HG03060 (cell line): ENCODE data around the gene PROB1.
"Not testable (repeated sequence)": the region's sequence is repeated elsewhere in the genome, so short reads cannot be mapped to it uniquely, and the experiment has no call there.

ENCODE experiments used
- ATAC-seq: cut with Tn5 transposase; IDR thresholded peaks from one replicate; pipeline ENCODE4 v1.9.1; 2021; ENCODE audit warnings: low read depth, moderate number of reproducible peaks; ENCODE audit not compliant: unreplicated experiment

The PROB1 gene

DNA sequence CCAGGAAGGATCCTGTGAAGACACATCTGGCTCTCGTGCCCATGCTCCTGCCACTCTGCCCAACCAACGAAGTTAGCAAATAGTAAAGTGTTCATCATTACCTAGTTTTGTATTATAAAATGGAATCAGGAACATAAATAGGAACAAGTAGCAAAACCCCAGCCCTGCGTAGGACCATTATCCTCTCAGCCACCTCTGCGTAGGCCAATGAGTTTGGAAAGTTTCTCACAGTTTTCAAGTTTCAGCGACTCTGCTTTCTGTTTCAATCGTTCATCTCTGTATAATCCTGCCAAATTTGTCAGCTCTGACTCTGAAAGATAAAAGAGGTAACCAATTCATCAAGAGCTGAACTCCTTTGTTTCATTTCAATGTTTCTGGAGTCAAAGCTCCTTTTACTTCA lies 19.1 kb upstream of the PROB1 start:
- ATAC-seq, result no peak

DNA sequence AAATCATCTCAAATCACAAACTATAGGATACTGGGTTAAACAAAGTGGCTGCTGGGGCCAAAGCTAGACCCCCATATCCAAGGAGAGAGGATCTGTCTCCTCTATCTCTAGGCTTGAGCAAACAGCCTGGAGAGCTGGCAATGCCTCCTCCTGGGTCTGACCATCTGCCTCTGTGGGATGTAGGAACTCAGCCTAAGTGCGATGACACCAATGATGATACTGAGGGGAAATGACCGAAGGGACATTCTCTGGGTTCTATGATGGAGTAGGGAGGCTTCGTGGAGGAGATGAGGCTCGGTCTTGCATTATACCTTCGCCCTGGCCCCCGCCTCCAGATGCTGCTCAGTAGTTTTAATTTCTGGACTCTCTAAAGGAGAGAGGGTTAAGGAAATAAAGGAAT lies 18.2 kb upstream of the PROB1 start:
- no peak for ATAC-seq

DNA sequence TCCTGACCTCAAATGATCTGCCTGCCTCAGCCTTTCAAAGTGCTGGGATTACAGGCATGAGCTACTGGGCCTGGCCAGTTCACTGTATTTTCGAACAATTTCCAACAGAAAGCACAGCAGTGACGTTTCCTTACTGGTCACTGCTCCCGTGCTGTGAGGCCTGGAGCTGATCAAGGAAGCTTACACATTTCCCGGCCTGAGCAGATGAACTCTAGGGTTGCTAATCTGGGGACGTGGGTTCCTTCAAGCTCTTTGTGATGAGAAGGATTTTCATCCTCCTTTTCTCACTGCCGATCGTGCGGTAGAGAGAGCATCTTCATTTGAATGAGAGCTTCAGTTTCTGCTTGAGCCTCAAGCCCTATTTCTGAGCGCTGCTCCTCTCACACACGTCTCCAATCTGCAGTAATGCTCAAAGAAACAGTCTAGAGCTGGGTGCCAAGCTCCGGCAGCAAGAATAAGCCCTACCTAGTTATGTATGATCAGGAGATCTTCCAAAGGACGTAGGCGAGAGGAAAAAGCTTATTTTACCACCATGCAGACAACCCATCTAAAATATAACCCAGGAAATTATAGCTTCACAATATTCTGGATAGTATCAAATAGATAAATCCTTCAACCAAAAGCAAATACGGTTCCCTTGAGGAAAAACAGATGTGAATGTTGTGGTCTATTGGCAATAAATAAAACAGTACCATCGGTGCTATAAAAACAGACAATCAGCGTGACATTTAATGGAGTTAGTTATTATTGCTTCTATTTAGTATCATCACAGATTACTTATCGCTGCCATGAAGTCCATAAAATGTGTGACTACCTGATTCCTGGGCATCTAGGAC lies 16.3 kb upstream of the PROB1 start:
- no peak for ATAC-seq

DNA sequence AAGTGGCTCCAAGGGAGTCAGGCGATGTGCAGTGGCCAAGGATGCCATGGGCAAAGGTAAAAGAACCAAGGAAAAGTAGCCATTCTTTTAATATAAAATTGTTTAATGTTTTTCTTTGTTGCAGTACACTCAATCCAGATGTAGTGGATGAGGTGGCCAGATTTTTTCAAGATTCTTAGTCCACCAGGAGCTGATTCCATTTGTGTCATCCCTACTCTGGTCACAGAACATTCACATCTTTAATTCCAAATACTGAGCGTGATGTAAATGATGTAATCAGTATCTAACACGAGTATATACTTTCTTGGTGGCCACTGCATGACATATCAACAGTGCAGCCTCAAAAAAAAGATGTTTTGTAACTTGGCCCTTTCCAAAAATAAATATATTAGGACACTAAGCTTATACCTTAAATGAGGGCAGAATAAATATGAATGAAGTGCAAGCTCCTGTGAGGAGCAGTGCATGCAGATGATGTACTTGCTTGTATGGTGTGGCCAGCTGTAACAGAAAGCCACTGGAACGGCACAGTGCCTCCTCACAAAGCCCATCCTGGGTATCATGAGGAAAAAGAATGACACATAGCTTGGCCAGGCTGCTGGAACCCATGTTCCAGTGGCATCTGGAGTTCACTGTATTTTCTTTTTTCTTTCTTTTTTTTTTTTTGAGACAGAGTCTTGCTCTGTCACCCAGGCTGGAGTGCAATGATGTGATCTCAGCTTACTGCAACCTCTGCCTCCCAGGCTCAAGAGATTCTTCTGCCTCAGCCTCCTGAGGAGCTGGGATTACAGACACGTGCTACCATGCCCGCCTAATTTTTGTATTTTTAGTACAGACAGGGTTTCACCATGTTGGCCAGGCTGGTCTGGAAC lies 15.5 kb upstream of the PROB1 start:
- no peak for ATAC-seq

DNA sequence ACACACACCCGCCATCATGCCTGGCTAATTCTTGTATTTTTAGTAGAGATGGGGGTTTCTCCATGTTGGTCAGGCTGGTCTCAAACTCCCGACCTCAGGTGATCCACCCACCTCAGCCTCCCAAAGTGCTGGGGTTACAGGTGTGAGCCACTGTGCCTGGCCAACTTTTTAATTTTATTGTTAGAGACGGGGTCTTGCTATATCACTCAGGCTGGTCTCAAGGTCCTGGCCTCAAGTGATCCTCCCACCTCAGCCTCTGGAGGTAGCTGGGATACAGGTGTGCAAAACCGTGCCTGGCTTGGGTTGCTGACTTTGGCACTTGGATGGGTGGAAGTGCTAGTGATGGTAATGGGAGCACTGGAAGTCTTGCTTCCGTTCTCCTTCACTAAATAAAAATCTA lies 14.2 kb upstream of the PROB1 start:
- not testable (repeated sequence) for ATAC-seq

DNA sequence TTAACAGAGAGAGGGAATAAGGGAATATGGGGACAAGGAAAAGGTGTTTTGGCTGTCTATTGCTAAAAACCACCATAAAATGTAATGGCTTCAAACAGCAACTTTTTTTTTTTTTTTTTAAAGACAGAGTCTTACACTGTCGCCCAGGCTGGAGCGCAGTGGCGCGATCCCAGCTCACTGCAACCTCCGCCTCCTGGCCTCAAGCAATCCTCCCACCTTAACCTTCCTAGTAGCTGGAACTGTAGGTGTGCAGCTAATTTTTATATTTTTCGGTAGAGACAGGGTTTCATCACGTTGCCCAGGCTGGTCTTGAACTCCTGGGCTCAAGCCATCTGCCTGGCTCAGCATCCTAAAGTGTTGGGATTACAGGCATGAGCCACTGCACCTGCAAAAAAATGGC lies 13.3 kb upstream of the PROB1 start:
- ATAC-seq, result no peak

DNA sequence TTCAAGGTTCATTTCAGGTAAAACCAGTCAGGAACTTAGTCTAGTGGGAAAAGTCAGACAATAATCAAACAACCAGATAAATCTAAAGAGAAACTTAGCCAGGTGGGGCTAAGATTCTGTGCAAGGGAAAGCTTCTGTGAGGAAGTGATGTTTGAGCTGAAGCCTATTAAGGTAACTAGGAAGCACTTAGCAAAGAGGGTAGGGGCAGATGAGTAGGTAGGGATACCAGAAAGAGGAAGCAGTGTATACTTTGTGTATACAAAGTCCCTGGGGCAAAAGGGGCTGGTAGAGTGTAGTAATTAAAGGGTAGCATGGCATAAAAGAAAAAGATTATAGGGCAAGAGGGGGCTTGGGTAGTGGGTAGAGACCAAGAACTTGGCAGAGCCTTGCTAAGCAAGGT lies 12.6 kb upstream of the PROB1 start:
- ATAC-seq, result no peak

DNA sequence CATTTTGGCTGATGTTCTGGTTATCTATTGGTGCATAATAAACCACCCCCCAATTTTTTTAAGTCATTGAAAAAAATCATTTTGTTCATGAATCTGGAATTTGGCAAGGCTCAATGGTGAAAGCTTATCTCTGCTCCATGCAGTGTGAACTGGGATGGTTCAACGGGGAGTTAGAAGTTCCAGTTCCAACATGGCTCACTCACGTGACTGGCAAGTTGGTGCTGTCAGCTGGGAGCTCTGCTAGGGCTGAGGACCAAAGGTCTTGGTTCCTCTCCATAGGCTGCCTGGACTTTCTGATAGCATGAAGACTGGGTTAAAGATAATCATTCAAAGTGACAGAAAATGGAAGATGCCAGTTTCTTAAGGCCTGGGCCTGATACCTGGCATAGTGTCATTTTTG lies 12.1 kb upstream of the PROB1 start:
- no peak for ATAC-seq

DNA sequence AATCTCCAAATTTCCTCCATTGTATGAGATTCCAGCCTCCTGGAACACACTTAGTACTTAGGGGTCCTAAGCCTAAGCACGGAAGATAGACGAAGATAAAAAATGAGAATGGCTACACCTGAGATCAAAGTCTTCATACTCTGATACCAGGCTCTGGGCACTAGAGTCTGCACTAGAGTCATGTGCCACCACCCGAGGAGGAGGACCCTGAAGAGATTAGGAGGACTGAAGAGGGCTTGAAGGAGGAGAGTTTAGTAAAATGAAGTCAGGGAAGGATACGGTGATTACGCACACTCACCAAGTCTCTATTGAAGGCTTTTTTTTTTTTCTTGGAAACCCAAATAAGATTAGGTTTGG lies 9.6 kb upstream of the PROB1 start:
- no peak for ATAC-seq

DNA sequence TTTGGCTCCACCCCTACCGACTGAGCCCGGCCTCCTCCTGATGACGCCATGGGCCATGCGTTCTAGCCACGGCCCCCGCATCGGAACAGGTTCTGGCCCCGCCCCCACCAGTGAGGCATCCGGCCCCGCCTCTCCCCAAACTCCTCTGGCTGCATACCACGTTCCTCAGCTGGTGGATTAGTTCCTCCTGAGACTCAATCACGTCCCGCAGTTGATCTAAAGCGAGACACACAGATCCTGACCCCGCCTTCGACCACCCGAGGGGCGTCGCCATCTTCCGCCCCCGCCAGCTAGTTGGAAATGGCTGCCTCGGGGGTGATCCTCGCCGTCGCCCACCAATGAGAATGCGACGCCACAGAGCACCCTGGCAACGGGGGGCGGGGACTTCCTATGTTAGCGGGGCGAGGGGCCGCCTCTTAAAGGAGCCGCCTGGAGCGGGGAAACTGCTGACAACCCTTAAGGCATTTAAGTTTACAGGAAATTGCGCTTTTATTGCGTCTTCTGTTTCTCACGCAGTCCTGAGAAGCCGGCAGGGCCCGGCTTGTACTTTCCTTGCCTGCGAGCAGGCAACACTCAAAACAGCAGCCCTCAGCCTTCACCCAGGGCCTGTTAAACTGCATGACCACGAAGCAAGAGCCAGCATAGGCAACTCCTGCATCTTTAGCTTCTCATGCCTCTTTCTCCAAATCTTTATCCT lies 9.0 kb upstream of the PROB1 start, which contains the start of gene SPATA24:
Gene SPATA24 (minus strand): TSS at position 303 of the 697 bp plus-strand sequence. CDS start 29 bp downstream, at position 274.
- peak; percentile 59 for ATAC-seq

DNA sequence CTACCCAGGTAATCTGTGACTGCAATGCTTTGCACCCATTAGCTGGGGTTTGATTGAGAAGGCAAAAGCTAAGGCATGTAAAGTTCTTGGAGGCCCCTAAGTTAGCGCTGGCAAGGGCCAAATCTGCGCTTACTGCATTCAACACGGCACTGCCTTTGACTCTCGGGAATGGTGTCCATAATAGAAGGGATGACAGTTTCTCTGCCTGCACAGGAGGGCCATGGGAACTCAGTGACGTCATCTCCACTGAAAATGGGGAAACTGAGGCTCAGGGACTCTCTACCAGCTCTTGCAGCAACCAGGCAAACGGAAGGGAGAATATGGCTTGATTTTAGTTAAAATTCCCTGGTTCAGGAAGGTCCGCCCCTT lies 8.5 kb upstream of the PROB1 start:
- ATAC-seq, result no peak

DNA sequence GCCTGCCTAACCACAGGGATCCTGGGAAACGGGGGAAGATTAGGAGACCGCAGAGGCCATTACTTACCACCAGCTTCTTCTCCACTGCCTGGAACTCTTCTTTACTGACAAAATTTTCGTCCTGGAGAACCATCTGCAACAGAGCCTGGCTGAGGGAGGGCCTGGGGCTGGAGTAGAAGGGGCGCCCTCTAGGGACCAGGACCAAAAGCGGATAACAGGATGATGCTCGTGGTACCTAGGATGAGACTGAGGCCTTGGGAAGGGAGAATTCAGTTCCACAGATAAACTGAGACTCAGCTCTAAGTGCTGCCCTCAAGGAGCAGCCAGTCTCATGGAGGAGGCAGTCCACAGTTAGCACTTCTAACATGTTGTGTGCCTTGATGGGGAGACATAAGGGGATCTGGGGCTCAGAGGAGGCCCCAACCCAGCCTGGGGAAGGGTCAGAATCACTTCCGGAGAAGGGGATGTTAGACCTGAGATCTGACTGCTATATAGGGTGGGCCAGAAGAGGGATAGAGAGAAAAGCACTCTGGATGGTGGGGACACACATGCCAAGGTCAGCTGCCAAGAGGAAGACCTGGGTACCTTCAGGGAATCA lies 7.8 kb upstream of the PROB1 start:
- ATAC-seq, result no peak

DNA sequence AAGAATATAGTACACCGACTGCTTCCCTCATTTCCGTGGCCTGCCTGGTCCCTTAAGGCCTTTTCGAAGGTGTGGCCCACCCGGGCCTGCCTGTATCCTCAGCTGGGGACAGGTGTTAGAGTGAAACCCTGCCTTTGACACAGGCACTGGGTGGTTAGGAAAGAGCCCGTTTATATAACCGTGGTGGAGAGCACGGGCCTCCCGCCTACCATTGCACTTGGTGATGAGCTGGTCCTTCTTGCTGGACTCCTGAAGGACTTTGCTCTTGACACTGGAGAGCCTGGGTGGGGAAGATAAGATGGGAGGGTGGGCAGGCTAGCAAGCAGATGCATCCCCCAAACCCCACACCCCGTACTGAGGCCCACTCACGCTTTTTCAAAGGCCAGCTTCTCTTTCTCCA lies 6.6 kb upstream of the PROB1 start:
- ATAC-seq, result no peak

DNA sequence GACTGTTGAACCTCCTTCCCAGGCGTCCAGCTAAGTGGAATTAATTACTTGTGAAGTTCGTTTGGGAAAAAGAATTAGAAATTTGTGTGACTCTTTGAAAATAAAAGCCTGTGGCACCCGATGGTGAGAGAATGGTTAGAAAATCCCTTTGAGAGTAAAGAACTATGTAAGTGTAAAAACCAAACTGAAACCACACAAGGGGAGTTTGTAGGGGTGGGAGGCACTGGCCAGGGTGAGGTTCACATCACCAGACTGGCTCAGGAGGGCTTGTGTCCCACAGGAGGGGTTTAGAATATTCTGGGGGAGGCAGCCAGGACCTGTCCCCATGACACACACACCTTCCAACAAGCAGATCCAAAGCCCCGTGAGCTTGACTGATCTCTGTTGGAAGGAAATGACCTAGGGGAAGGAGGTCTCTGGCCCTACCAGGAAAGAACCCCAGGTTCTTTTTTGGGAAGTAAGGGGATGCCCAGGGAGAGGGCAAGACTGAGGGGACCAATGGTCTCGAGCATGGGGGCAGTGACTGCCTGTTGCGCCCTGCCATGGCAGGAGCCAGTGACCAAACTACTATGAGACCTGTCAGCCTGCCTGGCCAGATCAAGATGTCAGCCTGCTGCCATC lies 4.7 kb upstream of the PROB1 start:
- ATAC-seq, result no peak

DNA sequence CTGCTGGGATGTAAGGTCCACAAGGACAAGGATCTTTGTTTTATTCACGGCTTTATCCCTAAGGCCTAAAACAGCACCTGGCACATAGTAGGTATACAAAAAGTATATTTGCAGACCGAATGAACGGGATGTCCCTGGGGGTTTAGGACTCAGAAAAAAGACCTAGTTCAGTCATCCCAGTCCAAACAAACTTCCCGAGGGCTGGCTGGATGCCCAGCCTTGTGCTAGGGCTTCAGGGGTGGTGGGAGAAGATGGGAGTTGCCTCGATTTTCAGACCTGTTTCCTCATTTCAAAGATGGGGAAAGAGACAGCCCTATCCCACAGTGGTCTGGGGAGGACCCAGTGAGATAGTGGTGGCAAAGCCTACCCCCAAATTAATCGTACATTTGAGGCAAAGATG lies 3.0 kb upstream of the PROB1 start:
- no peak for ATAC-seq

DNA sequence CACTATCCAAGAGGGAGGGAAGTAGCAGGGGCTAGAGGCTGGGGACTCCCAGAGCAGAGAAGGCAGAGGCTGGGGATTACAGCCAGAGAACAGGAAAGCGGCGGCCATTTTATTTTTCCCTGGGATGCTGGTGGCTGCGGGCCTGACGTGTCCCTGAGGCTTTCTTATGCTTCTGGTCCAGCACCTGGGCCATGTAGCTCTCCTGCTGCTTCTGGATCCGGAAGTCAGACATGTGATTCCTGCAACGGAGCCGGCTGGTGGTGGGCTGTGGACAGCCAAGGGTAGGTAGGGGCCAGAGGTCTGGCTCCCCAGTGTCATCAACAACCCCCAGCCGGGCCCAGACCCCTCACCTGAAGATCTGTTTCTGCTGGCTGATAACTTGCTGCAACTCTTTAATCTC lies 1.8 kb upstream of the PROB1 start:
- no peak for ATAC-seq

DNA sequence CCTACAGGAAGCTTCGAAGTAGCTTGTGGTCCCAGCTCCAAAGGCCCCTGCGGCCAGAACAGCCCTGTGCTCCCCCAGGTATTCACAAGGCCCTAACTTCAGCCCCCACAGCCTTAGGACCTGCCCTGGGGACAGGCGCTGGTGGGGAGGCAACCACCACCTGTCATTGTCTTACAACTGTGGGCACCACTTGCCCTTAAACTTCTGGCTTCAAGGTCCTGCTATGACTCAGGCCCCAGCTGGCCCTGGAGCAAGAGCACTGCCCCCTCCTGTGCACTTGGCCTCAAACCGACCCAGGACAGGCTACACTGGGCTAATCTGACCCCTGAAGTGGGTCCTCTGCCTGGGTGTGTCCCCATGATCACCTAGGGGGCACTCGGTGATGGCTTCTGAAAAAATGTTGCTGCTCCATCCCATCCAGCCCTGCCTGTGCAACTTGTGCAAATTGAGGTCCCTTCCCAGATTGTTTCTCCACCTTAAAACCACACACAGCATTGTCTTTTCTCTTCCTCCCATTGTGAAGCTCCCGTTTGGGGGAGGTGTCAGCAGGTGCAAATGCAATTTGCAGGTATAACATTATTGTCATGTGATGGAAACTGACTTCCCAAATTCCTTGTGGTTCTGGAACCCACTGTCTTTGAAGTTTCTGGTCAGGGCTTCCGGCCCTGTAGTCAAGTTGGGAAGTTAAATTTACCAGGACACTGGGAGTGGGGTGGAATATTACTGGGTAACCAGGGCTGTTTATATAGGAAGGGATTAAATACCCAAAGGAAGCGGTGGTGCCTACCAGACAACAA lies 1.1 kb upstream of the PROB1 start:
- no peak for ATAC-seq

DNA sequence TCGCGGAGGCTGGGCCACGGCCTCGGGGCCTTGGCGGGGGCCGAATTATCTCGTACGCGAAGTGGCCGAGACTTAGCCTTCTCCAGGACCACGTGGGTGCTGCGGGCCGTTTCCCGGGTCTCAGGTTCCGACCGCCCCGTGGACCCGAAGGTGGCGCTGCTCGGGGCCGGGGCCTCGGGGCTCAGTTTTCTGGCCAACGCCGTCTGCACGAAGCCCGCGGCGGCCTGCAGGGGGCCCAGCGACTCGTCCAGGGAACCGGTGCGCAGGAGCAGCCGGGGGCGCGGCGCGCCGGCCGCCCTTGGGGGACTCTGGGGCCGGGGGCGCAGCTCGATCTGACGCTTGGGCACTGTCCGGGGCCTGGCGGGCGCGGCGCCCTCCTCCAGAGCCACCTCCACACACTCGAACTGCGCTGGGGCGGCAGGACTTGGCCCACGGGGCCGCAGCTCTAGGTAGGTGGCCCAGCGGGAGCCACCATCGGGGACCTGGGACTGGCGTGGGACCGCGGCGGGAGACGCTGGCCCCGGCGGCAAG lies 716 bp downstream of the PROB1 start:
- ATAC-seq, result no peak

DNA sequence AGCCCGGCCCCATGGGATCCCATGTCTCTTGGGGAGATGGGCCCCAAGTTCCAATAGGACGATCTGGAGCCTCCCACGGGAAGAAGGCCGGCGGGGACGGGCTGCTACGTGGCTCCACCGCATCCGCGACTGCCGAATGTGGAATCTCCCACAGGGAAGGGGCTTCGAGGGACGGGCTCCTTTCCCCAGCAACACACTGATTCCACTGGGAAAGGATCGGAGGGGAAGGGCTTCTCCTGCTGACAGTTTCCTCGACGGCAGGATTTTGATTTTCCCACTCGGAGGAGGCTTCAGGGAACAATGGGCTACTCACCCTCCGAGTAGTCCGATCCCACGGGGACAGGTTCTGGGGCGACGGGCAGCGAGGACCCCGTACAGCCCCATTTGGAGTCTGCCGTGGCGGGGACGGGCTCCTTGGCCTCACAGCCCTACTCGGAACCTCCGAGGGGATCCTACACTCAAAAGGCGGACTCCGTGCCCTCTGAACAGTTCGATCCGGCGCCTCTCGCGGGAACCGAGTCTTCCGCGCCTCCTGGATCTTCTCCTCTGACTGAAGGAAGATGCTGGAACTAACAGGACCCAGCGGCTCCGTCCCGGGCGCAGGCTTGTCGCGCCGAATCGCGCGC lies 1.3 kb downstream of the PROB1 start:
- no peak for ATAC-seq
